Uterus (tissue), 2 donors: ENCODE measurements around the gene ABCC3.

ENCODE experiments used
- CTCF ChIP-seq, 4 experiments: fragments of 200-600 bp in 2 of 4; fragments of 450-650 bp in 2 of 4; sonication (generic) in 2 of 4; IDR thresholded peaks; one replicate each; pipeline ENCODE4 v1.5.1; 2016 to 2019; ENCODE audit warnings: antibody characterized with exemption in 4 of 4, mild to moderate bottlenecking in 2 of 4, moderate library complexity in 1 of 4
- POLR2A ChIP-seq, 2 donors: fragments of 450-650 bp; IDR thresholded peaks; one replicate each; pipeline ENCODE4 v1.6.1; 2016; ENCODE audit warnings: antibody characterized with exemption in 2 of 2, mild to moderate bottlenecking in 1 of 2, moderate library complexity in 1 of 2

DNA sequence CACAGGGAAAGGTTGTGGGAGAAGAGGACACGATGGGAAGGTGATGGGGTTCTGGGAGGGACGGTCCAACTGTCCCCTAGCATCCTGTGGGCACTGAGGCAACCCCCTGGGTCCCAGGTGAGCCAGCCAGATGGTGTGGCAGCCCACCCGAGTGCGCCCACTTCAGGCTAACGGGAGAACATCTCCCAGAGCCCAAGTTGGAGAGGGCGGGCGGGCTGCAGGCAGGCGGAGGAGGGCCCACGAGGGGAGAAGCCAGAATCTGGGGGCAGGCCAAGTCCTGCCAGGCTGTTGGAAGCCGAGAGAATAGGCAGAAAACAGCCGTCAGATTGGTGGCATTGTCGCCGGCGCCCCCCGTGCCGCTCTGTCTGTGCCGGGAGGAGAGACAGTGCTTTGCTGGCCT lies 13.8 kb upstream of the ABCC3 start:
- TF ChIP-seq CTCF (IDR thresholded peaks at IDR 0.05), result no peak
- TF ChIP-seq POLR2A (IDR thresholded peaks at IDR 0.05), result no peak
